Activated effector memory CD4-positive, alpha-beta T cell treated with Interleukin-2 at 50 U/mL for 16 hours (primary cell): Measurements from ENCODE around the gene MACROD2.

ENCODE experiments used
- DNase-seq: peaks from one replicate; pipeline ENCODE4 v3.0.0-alpha.2; 2020

Gene MACROD2

DNA sequence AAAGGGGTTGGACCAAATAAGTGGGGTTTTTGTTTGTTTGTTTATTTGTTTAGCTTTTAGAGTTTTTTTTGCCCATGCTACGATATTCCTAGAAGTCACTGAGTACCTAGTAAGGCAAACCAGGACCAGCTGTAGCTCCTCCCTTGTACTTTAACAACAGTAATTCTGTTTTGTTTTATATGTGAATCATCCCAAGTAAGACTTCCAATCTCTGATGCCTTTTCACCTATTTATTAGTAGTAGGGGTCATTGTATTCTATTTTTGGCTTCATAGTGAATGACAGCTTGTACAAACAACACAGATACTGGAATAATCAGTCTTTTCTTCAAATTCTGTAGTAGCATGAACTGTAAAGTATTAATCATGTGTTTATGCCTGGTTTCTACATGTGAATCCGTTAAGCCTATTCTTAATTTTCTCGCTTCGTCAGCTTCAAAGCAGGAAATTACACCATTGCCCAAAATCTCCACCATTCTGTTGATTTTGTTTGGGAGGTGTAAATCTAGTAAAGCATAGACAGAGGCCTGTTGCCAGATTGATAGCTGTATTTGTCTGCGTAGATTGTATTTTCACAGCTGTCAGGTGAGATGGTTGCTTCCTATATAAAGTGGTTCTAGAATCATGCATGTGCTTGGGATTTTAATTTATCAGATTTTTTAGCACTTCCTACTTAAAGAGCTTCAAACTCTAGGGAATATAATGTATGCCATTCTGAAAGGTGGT is 493.6 kb downstream of the MACROD2 start:
- DNase-seq, result no peak

DNA sequence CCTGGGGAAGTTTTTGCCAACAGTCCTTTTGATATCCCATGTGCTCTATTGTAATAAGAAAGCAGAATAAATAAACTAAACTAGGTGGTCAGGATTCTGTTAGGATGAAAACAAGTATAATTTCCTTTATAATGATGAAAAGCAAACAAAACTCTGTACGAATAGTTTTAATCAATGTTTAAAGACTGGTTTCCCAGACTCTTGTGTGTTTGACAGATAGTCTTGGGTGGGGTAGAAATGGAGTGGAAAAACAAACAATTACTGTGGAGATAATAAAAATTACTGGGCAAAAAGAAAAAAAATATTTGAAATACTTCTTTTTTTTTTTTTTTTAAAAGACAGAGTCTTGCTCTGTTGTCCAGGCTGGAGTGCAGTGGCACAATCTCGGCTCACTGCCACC is 494.2 kb downstream of the MACROD2 start:
- no peak for DNase-seq

DNA sequence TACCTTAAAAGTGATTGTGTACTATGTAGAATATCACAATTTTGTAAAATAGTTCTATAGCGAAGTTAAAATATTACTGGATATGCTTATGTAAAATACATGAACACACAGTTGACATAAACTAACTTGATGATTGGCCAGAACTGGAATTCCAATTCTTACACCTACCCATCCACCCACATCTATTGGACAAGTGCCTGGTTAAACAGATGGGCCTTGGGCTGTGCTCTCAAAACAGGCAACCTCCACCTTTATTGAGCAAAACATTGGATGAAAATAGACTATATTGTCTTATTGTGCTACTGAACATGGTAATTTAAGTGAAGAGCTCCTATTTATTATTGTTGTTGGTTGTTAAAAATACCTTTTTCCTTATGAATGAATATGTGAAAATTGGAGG is 496.1 kb downstream of the MACROD2 start:
- DNase-seq, result no peak

DNA sequence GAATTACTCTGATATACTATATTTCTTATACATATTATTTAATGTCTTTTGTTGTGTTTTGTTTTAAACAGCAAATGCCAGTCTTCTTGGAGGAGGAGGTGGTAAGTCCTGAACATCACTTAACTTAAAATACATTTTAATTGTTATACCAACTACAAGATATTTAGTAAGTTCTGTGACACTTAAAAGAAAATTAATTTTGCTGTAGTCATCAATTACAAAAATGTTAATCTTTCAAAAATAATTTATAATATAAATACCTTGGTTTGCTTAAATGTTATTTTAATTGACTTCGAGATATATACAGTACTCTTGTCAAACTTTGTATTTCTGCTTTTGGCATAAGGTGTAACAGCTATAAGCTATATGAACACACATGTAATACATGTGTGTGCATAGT is 498.1 kb downstream of the MACROD2 start:
- DNase-seq, result no peak

DNA sequence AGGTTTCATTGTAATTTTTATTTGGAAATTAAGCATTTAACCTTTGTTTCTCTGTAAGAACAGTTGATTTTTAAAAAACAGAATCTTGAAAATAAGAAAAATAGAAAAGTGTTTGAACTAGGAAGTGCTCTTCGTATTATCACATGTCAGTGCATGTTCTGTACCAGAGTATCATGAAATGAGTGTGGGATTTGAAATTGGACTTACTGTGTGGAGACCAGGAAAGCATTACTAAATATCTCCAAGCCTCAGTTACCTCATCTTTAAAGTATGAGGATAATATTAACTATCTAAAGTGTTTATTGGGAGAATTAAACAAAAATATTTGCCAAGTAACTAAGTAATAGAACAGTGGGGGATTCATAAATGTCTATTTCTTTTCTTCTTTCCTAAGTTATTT is 499.0 kb downstream of the MACROD2 start:
- DNase-seq, result no peak

DNA sequence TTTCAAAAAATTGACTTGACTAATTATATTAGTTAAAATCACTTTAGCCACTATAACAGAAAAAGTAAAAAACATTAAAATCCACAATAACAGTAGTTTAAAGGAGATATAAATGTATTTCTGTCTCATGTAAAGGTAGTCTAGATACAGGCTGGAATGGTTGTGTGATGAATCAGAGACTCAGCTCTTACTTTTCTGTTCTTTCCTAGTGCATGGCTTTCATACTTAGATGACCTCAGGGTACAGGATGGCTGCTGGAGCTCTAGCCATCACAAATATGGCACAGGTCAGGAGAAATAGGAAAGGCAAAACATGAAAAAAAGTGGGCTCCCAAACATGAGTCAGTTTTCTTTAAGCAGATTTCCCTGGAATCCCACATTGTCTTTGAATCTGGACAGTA is 499.8 kb downstream of the MACROD2 start:
- no peak for DNase-seq

DNA sequence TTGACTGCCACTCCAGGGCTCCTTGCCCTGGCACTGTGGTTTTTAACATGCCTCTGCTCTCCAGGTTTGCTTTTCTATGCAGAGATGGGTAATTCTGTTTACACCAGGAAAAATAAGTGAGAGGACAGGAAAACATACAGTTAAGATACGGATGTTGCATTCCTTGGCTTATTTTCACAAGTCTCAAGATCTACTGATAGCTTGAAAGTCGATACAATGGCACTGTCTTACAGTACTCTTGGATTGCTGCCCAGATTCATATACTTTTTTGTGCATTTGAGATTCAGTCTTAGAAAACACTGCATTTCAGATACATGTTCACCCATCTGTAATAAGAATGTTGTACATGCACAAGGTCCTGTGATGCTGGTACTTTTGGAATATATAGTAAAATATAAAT is 501.7 kb downstream of the MACROD2 start:
- no peak for DNase-seq

DNA sequence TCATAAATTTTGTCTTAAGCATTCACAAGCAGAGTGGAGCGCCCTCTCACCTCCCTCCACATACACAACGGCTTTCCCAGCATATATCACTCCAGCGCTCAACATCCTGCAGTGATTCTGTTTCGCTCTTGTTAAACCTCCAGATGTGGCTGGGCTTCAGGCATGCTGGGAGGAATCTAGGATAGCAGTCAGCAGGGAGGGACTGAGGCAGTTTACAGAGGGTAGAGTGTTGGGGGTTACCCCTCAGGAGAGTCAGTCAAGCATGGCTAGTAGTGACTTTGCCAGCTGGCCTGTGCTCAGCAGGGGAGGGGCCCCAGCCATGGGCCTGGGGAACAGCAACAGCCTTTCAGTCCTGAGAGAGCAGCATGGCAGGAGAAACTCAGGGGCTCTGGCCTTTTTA is 503.5 kb downstream of the MACROD2 start:
- no peak for DNase-seq

DNA sequence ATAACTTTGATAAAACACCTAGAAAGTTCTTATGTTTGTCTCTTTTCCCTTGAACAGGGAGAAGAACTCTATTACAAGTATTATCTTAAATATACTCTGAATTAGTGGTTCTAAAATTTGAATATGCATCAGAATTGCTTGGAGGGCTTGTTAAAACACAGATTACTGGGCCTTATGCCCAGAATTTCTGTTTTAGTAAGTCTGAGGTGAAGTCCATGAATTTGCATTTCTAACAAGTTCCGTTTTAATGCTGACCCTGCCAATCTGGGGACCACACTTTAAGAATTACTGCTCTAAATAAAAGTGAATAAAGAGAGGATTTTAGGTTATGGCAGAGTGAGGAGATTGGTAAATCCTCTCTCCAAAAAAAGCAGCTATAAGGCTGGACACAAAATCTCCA is 510.2 kb downstream of the MACROD2 start:
- no peak for DNase-seq

DNA sequence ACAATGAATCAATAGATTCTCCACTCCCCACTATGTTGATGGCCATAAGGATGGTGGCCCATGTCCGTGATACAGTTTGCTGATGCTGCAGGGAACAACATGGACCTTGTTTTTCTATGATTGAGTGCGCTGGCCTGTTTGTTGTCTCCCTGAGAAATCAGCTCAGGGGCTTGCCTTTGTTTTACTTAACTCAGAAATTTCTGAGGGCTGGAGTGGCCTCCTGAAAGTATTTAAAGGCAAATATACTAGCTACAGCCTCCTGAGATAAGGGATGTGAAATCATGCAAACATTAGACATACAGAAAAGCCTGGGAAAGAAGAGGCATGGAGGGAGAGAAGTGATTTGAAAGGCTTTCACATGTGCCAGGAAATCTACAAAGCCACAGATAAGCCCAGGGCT is 512.4 kb downstream of the MACROD2 start:
- no peak for DNase-seq

DNA sequence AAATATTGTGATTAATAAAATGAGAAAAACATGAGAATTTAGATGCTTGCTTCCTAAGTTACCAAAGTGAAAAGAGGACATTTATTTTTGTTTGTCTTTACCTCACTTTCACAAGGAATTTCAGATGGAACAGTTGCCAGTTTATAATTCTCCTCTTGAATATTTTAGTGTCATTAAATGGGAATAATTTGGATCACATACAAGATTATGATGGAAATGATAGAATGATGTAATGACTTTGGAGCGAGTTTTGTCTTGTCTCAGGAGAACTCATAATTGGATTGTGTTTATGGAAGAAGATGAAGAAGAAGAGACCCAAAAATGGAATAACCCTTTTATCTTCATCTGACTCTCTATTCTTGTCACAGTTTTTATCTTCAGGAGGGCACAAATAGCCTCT is 515.0 kb downstream of the MACROD2 start:
- DNase-seq, result no peak

DNA sequence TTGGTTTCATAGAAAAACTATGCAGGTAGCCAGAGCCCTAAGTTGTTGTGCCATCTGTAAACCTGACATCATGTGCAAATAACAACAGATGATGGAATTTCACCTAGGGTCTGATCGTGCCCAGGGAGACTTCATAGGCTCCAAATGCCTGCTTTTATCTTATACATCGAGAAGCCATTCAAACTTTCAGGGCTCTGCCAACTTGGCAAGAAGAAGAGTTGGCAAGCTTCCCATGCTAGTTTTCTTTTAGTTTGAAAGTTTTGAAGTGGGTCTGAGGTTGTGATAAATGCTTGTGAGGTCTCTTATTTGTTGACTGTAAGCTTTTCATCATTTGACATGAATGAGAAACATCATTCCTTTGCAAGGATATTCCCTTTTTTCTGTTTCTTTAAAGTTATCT is 517.5 kb downstream of the MACROD2 start:
- DNase-seq, result no peak

DNA sequence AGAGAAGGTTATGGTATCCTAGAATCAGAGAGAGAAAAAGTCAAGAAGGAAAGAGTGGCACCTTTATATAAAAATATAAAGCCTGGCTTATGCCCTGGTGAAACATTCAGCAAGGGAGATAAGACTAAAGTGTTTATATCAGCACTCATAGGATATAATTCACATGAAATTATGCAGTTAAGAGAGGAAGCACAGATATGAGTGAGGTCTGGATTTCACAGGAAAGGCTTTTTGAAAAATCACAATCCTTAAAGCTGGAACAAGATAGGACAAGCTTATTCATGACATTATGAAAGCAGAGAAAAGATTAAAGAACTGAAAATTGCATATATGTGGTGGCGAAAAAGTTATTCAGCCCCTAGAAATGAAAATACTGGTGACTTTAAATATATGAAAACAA is 523.3 kb downstream of the MACROD2 start:
- no peak for DNase-seq

DNA sequence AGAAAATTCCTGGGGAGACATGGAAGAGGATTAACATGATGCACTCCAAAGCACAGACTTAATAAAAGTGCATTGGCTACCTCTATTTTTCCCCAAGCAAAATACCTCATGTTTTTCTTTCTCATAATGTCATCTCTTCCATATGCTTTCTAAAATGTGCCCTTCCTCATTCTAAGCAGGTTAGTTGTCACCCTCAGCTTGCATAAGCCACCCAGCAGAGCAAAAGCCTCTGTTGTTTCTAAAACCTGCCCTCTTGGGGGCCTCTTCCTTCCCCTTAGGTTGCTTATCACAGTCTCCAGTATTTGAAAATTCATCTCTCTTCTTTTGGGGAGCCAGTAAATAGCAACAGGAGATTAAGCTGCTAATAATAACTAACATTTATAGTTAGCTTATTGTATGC is 525.7 kb downstream of the MACROD2 start:
- no peak for DNase-seq

DNA sequence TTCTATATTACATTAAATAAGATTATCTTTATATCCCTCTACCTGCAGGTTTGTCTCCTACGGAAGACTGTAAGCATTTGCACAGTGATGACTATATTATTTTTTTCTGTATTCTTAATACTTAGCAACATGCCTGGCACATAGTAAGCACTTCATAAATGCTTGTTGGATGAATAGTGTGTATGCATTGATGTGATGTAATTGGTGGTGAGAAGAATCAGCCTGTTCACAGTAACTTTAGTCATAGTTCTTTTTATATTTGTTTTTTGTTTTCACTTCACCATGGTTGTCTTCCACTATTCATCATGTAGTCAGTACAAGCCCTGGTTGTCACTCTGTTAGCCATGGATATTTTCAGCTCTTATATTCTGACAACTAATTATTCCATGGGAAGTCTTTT is 526.1 kb downstream of the MACROD2 start:
- DNase-seq, result no peak

DNA sequence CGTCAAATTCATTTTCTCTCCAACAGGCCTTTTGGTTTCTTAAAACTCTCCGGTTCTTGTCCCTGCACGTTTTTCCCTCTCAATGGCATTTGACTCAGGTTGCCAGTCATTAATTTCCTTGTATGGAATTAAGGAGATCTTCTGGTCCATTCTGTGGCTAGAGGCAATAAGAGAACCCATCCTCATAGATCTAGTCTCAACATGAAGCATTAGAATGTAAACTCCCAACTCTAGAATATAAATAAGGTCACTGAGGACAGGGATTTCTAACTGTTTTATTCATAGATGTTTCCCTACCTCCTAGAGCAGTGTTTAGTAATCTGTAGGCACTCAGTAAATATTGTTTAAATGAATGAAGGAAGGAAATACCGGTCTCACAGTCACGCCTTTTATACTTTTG is 527.3 kb downstream of the MACROD2 start:
- no peak for DNase-seq

DNA sequence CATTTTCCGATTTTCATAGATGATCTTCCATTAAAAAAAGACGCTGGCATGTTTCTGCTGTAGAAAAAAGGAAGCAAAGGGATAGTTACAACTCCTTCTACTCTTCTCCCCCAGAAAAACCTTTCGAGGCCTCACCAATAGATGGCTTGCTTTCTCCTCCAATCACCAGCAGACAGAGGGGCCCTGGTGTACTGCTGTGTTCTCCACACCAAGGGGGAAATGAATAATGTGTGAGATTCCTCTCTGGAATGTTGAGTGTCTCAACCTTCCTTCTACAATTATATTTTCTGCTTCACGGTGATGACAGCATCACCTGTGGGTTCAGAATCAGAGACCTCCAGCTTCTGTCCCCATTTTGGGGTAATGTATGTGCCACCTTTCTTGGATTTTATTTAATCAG is 527.8 kb downstream of the MACROD2 start:
- no peak for DNase-seq

DNA sequence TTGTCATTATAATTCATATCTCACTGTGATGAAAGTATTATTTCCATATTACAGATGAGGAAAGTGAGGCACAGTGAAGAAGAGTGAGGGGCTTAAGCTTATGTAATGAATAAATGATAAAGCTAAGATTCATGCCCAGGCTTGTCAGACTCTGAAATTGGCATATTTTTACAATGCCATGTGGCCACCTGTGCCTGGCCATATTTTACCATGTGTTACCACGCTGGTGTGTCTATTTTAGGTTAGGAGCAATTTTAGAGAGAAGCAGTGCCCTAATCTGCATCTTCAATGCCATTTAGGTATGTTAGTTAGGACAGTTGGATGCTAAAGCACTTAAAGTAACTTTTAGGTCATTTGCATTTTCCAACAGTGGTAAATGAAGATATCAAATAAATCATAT is 530.1 kb downstream of the MACROD2 start:
- DNase-seq, result no peak

DNA sequence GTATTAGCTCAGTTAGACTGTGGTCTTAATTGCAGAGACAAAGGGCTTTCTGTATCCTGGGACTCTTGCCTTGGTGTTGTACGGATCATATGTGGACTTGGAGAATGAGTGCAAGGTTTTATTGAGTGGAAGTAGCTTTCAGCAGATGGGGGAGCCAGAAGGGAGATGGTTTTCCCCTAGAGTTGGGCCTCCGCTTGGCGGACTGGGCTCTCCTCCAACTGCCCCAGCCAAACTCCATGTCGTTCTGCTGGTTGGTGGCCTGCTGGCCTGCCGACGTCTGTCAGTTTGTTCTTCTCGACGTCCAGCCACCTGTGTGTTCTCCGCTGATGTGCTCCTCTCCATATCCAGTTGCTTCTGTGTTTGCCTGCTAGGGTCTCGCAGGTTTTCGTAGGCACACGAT is 531.6 kb downstream of the MACROD2 start:
- no peak for DNase-seq

DNA sequence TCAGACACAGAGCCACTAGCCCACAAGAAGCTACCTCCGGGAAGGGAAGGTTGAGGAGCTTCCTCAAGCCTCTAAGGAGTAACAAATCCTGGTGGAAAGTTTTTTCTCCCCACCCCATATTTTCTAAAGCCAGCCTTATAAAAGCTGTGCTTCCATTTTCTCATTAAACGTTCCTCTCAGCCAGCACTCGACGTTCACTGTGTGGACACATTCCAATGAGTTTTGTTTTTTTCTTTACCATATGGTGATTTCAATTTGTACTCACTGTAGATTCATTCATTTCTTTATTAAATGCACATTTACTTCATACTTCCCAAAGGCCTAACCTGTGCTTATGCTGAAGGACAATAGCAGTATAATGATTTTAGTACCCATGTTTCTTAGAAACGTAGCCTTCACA is 536.5 kb downstream of the MACROD2 start:
- no peak for DNase-seq

DNA sequence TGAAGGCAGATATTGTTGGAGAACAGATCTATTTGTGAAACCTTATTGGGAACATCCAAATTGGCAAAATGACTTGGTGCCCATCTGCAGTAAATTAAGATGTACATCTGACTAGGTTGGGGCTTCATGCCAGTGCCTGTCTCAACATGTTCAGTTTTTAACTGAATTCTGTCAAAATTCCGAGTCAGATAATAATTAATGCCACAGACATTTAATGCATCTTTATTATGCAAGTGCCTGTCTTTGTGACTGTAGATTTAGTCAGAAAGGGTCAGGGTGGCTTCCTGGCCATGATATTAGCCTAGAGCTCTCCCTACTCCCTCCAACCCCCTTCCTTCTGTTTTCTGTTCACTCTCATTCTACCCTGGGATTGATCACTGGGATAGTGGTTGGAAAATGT is 541.4 kb downstream of the MACROD2 start:
- DNase-seq, result no peak

DNA sequence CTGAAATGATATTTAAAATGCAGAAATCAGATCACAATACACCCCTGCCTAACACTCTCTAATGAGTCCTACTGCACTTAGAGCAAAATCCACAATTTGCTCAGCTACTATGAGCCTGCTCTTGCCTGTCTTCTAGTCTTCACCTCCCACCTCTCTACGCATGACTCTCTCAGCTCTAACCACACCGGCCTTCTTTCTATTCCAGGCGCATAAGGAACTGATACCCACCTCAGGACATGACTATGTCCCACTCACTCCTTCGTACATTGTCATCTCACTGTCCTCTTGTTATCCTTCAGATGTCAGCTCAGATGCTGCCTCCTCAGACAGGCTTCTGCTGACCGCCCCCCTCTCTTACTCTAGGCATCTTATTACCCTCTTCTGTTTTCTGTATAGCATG is 543.1 kb downstream of the MACROD2 start:
- no peak for DNase-seq

DNA sequence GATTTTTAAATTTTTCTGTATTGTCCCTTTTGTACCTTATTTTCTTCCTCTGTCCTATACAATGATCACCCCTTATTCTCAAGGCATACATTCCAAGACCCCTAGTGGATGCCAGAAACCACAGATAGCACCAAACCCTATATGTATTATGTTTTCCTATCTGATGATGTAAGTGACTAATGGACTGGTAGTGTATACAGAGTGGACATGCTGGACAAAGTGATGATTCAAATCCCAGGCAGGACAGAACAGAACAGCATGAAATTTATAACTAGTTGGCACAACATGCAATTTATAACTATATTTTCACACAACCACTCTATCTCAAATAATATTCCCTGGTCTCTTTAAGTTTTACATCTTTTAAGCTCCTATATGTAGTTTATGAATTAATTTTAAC is 547.7 kb downstream of the MACROD2 start:
- no peak for DNase-seq

DNA sequence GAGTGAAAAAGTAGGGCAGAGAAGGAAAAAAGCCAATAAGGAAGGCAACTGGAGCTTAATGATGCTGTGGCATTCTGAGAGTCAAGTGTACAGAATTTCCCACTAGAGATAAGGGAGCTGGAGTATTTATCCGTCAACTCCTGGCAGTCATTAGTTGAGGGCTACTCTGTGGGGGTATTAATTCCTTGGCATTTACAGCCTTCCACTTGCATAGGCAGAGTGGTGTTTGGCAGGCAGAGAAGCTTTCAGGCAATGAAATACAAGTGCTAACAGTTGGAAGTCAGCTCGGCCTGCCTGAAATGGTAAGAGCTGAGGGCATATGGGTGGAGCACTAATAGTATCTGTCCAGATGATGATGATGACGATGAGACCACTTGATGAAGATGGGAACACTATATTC is 549.4 kb downstream of the MACROD2 start:
- no peak for DNase-seq

DNA sequence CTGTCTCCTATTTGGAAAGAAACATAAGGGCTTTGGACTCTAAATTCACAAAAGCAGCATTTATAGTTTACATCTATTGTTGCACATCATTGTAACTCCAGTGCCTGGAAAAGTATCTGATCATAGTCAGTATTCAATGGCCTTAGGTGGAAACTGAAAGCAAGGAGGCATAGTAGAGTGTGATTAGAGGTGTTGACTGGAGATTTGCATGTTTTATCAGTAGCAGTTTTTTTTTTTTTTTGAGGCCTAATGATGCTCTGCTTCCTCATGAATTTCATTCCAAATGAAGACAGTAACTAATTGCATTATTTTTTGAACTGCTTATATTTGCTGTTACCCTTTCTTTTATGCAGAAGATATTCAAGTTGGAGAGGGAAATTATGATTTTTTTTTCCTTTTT is 555.3 kb downstream of the MACROD2 start:
- no peak for DNase-seq
